LNCaP clone FGC (cell line): ENCODE results near the gene FCER1G.
"Not testable (repeated sequence)": the region's sequence is repeated elsewhere in the genome, so short reads cannot be mapped to it uniquely, and the experiment has no call there.

ENCODE experiments used
- DNase-seq: peaks from one replicate; pipeline ENCODE4 v3.0.0-alpha.2; 2011; ENCODE audit warnings: low read depth
- H3K4me3 ChIP-seq: 2 replicates; pipeline ENCODE4 v1.5.1; 2011; ENCODE audit warnings: mild to moderate bottlenecking, low read depth, low read length, control low read depth
- CTCF ChIP-seq: IDR thresholded peaks from 2 replicates; pipeline ENCODE4 v1.5.1; 2012; ENCODE audit warnings: mild to moderate bottlenecking; ENCODE audit not compliant: control insufficient read depth, insufficient read depth; ENCODE audit errors: extremely low read depth

The FCER1G gene

GRCh38 chr1:161218301-161219077, 3.4 kb downstream of the FCER1G start:
- no peak for TF ChIP-seq CTCF
- DNase-seq, result no peak
- H3K4me3 ChIP-seq, result no peak overlapping the region

GRCh38 chr1:161219078-161219892, 4.2 kb downstream of the FCER1G start:
- no peak for TF ChIP-seq CTCF
- DNase-seq, result no peak
- no peak overlapping the region for H3K4me3 ChIP-seq

GRCh38 chr1:161220002-161220401, 4.9 kb downstream of the FCER1G start:
- no peak for TF ChIP-seq CTCF
- no peak for DNase-seq
- no peak overlapping the region for H3K4me3 ChIP-seq

- H3K4me3 ChIP-seq, result no peak overlapping the region
- DNase-seq, result no peak
- TF ChIP-seq CTCF, result no peak
Observed at GRCh38 chr1:161222175-161223019, 7.3 kb downstream of the FCER1G start.

- no peak overlapping the region for H3K4me3 ChIP-seq
Observed at GRCh38 chr1:161223805-161224694, 9.0 kb downstream of the FCER1G start.

GRCh38 chr1:161224695-161225087, 9.6 kb downstream of the FCER1G start:
- not testable (repeated sequence) for H3K4me3 ChIP-seq, DNase-seq

More at GRCh38 chr1:161223805-161224694, 9.0 kb downstream of the FCER1G start:
- no peak for DNase-seq
- no peak for TF ChIP-seq CTCF
